Activated T-helper 1 cell treated with anti-CD3 and anti-CD28 coated beads, Interleukin-12 subunit alpha, Interleukin-12 subunit beta, Interleukin-2, Interleukin-4 antibody, amounts not matched to agents 30 ng/mL and 10 ng/mL and 1 ng/mL, durations not matched to agents 14 hours and 24 hours and 36 hours (primary cell): Measurements from ENCODE around the gene GPR160. TPM values are rescaled to one million over a fixed set of nuclear protein-coding genes. Genes with fewer than 3 reads are reported as not detected.
A peak's percentile ranks its signal among the peaks of the same experiment; 100 is the strongest.

Experiments used
- DNase-seq: peaks from one replicate; pipeline ENCODE4 v3.0.0; 2021; ENCODE audit warnings: low spot score
- H3K27ac Mint-ChIP-seq: one replicate; pipeline ENCODE4 v1.8.0; 2021; ENCODE audit warnings: mild to moderate bottlenecking, mixed read lengths
- H3K27me3 Mint-ChIP-seq: one replicate; pipeline ENCODE4 v1.8.0; 2022; ENCODE audit warnings: mild to moderate bottlenecking, moderate library complexity, mixed read lengths; ENCODE audit not compliant: insufficient read depth
- H3K36me3 Mint-ChIP-seq: one replicate; pipeline ENCODE4 v1.8.0; 2021; ENCODE audit warnings: low read depth, mixed read lengths
- H3K4me1 Mint-ChIP-seq: one replicate; pipeline ENCODE4 v1.8.0; 2021; ENCODE audit warnings: low read depth, mixed read lengths
- H3K4me3 Mint-ChIP-seq: one replicate; pipeline ENCODE4 v1.8.0; 2021; ENCODE audit warnings: mild to moderate bottlenecking, moderate library complexity, mixed read lengths
- H3K9me3 Mint-ChIP-seq: one replicate; pipeline ENCODE4 v1.8.0; 2021; ENCODE audit warnings: mixed read lengths
- intact Hi-C: fragments of 100-400 bp; cut with micrococcal nuclease; formaldehyde crosslinking; loops from one replicate; pipeline ENCODE4 v1.15.1; 2024
- total RNA-seq: library from RNA; stranded (reverse); gene quantifications from 2 replicates; pipeline ENCODE4 v1.2.3, GENCODE V29; 2022

The GPR160 gene, protein sequence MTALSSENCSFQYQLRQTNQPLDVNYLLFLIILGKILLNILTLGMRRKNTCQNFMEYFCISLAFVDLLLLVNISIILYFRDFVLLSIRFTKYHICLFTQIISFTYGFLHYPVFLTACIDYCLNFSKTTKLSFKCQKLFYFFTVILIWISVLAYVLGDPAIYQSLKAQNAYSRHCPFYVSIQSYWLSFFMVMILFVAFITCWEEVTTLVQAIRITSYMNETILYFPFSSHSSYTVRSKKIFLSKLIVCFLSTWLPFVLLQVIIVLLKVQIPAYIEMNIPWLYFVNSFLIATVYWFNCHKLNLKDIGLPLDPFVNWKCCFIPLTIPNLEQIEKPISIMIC
- total RNA-seq = 3.4 and 3.5 TPM in 2 replicates

- H3K27ac Mint-ChIP-seq = peak within 1 kb of the TSS; percentile 42
- H3K4me1 Mint-ChIP-seq = peaks cover 24% of the 10 kb centered on the region
- intact Hi-C loops = loop anchor here (1.0 to 10.0 kb wide), 10 partner anchors 17 to 775 kb away; partner anchors contain the start of genes LRRC34, LRRIQ4, PHC3 and SEC62
- peak within 1 kb of the TSS; percentile 82 for H3K4me3 Mint-ChIP-seq
- peak; percentile 73 for DNase-seq
- no peaks in the 10 kb centered on the region for H3K9me3 Mint-ChIP-seq
- H3K27me3 Mint-ChIP-seq = peaks cover 4% of the 10 kb centered on the region
- no peaks in the 10 kb centered on the region for H3K36me3 Mint-ChIP-seq
Observed at GRCh38 chr3:170037463-170038433, at the start of gene GPR160. Gene GPR160 (plus strand): TSS chr3:170037995. CDS start chr3:170083973, 45,978 bp downstream.

DNA sequence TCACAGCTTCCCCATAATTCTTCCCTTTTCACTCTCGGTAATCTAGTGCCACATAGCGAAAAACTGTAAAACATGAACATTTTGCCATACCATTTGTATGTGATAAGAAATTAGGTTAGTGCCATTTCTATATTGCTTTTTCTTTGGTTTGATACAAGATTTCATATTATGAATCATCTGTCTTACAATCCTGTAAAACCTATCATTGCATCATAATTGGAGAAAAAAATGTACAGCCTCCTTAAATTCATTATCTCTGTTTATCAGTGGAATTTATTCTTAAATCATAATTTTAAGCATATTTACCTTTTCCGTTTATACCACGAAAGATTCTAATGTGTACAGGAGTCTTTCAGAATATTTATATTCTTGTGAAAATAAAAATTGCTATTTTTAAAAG, 47.4 kb upstream of the GPR160 start:
- Mint-ChIP-seq H3K9me3 (no peaks in the 10 kb centered on the region), H3K27ac (no peak overlapping the region), H3K4me3 (no peak overlapping the region), H3K27me3 (no peaks in the 10 kb centered on the region), H3K4me1 (no peaks in the 10 kb centered on the region), H3K36me3 (peaks cover 27% of the 10 kb centered on the region)
- intact Hi-C loops = no loop called here
- no peak for DNase-seq

DNA sequence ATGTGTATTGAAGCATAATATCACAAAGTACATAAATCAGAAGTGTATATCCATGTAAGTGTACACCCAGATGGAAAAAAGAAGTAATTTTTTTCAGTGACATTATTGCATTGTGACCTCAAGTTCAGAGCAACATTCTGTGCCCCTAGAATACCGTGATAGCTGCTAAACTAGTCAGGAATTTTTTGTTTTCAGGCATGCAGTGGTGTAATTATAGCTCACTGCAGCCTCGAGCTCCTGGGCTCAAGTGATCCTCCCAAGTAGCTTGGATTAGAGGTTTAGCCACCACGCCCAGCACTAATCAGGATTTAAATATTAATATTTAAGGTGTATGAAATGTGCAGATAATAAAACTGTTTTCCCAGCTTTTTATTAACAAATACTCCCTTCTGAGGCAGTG, 45.6 kb upstream of the GPR160 start:
- no peak for DNase-seq
- intact Hi-C loops = no loop called here
- Mint-ChIP-seq H3K9me3 (no peaks in the 10 kb centered on the region), H3K4me1 (no peaks in the 10 kb centered on the region), H3K36me3 (peaks cover 22% of the 10 kb centered on the region), H3K27me3 (no peaks in the 10 kb centered on the region), H3K4me3 (no peak overlapping the region), H3K27ac (no peak overlapping the region)

DNA sequence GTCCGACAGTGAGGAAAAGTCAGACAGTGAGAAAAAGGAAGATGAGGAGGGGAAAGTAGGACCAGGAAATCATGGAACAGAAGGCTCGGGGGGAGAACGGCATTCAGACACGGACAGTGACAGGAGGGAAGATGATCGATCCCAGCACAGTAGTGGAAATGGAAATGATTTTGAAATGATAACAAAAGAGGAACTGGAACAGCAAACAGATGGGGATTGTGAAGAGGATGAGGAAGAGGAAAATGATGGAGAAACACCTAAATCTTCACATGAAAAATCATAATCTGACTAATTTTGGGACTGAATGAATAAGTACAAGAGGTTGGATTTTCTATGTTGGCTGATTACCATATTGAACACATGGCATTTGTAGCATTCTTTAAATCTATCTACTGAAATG, 45.0 kb upstream of the GPR160 start:
- Mint-ChIP-seq H3K27me3 (no peaks in the 10 kb centered on the region), H3K36me3 (peaks cover 22% of the 10 kb centered on the region), H3K4me3 (no peak overlapping the region), H3K9me3 (no peaks in the 10 kb centered on the region), H3K4me1 (no peaks in the 10 kb centered on the region), H3K27ac (peak overlapping the region; percentile 52)
- DNase-seq = no peak
- intact Hi-C loops = no loop called here

DNA sequence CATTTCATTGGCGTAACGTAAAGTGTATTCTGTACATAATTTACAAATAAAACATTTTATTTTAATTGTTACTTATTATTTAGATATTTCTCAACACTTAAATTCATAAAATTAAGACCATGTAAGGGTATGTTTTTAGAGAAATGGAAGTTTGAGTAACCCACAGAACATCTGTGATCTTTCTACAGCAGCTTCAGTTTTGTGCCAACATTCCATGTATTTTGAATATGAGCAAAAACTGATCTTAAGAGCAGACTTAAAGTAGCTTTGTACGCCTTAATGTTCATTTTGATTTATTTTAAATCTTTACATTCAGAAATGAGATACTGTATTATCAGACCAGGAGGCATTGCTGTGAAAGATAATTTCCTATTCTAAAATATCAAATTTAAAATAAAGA, 44.0 kb upstream of the GPR160 start:
- H3K4me1 Mint-ChIP-seq = peaks cover 5% of the 10 kb centered on the region
- intact Hi-C loops = no loop called here
- H3K36me3 Mint-ChIP-seq = peaks cover 22% of the 10 kb centered on the region
- DNase-seq = no peak
- H3K9me3 Mint-ChIP-seq = no peaks in the 10 kb centered on the region
- no peaks in the 10 kb centered on the region for H3K27me3 Mint-ChIP-seq
- no peak overlapping the region for H3K27ac Mint-ChIP-seq
- no peak overlapping the region for H3K4me3 Mint-ChIP-seq

- Mint-ChIP-seq H3K27me3 (no peaks in the 10 kb centered on the region), H3K4me3 (no peak overlapping the region), H3K36me3 (peaks cover 28% of the 10 kb centered on the region), H3K4me1 (peaks cover 20% of the 10 kb centered on the region), H3K27ac (no peak overlapping the region), H3K9me3 (peaks cover 3% of the 10 kb centered on the region)
- DNase-seq = no peak
- intact Hi-C loops = loop anchor here (5.0 kb wide), 1 partner anchor 41 kb away; the partner anchor contains the start of gene GPR160
Observed at GRCh38 chr3:169996063-169996462, 41.7 kb upstream of the GPR160 start.

- no peak overlapping the region for H3K4me3 Mint-ChIP-seq
- H3K36me3 Mint-ChIP-seq = peaks cover 19% of the 10 kb centered on the region
- peaks cover 3% of the 10 kb centered on the region for H3K9me3 Mint-ChIP-seq
- intact Hi-C loops = loop anchor here (1.0 to 5.0 kb wide), 4 partner anchors 9 to 56 kb away; partner anchors contain the start of gene GPR160
- H3K27ac Mint-ChIP-seq = peak overlapping the region; percentile 67
- peaks cover 26% of the 10 kb centered on the region for H3K4me1 Mint-ChIP-seq
- no peaks in the 10 kb centered on the region for H3K27me3 Mint-ChIP-seq
- no peak for DNase-seq
Observed at GRCh38 chr3:169998668-169999131, 39.1 kb upstream of the GPR160 start.

DNA sequence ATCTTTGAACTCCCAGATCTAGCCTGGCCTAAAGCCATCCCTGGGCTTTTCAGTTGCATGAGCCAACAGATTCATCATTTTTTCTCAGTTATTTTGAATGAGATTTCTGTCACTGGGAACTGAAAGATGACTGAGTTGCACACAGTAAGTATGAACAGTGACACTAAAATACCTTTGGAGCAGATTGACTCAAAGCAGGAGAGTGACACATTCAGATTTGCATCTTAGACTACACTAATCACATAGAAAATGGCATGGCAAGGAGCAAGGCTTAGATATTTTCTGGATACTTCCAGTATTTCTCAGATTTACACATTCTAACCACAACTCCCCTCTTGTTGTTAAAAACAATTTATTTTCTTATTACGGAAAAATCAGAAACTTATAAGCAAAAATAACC, 38.4 kb upstream of the GPR160 start:
- H3K4me3 Mint-ChIP-seq = no peak overlapping the region
- DNase-seq = no peak
- H3K36me3 Mint-ChIP-seq = peaks cover 17% of the 10 kb centered on the region
- no peaks in the 10 kb centered on the region for H3K27me3 Mint-ChIP-seq
- intact Hi-C loops = loop anchor here (1.0 to 5.0 kb wide), 4 partner anchors 8 to 55 kb away; partner anchors contain the start of gene GPR160
- peaks cover 3% of the 10 kb centered on the region for H3K9me3 Mint-ChIP-seq
- H3K27ac Mint-ChIP-seq = peak overlapping the region; percentile 67
- peaks cover 26% of the 10 kb centered on the region for H3K4me1 Mint-ChIP-seq

GRCh38 chr3:170000051-170000450, 37.7 kb upstream of the GPR160 start:
- Mint-ChIP-seq H3K4me1 (peaks cover 26% of the 10 kb centered on the region), H3K9me3 (peaks cover 3% of the 10 kb centered on the region), H3K27me3 (no peaks in the 10 kb centered on the region), H3K36me3 (peaks cover 17% of the 10 kb centered on the region), H3K27ac (no peak overlapping the region), H3K4me3 (no peak overlapping the region)
- no peak for DNase-seq
- intact Hi-C loops = no loop called here

GRCh38 chr3:170002231-170002630, 35.6 kb upstream of the GPR160 start:
- Mint-ChIP-seq H3K27me3 (no peaks in the 10 kb centered on the region), H3K9me3 (peaks cover 3% of the 10 kb centered on the region), H3K27ac (no peak overlapping the region), H3K4me3 (no peak overlapping the region), H3K36me3 (peaks cover 18% of the 10 kb centered on the region), H3K4me1 (peaks cover 39% of the 10 kb centered on the region)
- no peak for DNase-seq
- intact Hi-C loops = no loop called here

DNA sequence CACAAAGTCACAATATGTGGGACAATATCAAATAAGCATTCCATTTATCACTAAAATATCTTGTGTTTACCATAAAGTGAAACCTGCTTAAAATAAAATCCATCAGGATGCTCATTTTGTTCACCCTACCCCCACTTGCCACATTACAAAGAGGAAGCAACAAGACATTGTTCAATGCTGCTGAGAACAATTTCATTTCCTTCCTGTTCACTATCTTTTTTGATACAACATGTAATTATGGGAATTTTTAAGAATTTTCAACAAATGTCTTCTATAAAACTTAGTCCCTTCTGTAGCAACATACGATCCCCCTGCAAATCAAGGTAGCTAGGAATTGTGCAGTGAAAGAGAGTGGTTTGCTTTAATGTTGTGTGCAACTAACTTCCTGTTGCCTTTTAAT, 34.9 kb upstream of the GPR160 start:
- Mint-ChIP-seq H3K4me3 (no peak overlapping the region), H3K27ac (no peak overlapping the region), H3K36me3 (peaks cover 18% of the 10 kb centered on the region), H3K4me1 (peaks cover 43% of the 10 kb centered on the region), H3K9me3 (peaks cover 3% of the 10 kb centered on the region), H3K27me3 (no peaks in the 10 kb centered on the region)
- intact Hi-C loops = no loop called here
- no peak for DNase-seq

- intact Hi-C loops = no loop called here
- H3K36me3 Mint-ChIP-seq = peaks cover 13% of the 10 kb centered on the region
- no peaks in the 10 kb centered on the region for H3K27me3 Mint-ChIP-seq
- no peak overlapping the region for H3K4me3 Mint-ChIP-seq
- DNase-seq = no peak
- peaks cover 37% of the 10 kb centered on the region for H3K4me1 Mint-ChIP-seq
- no peak overlapping the region for H3K27ac Mint-ChIP-seq
- H3K9me3 Mint-ChIP-seq = peaks cover 3% of the 10 kb centered on the region
Observed at GRCh38 chr3:170003881-170004356, 33.9 kb upstream of the GPR160 start.
